ENCODE results near the gene ELP2. TPM values are rescaled to one million over a fixed set of nuclear protein-coding genes. Genes with fewer than 3 reads are reported as not detected.

The ELP2 gene
- total and polyA plus RNA-seq, 9 of the 15 experiments (the other 6 are each of a cell fraction or from before 2014, with no cell fraction given) = 76.8 to 192 (median 140) TPM

DNA sequence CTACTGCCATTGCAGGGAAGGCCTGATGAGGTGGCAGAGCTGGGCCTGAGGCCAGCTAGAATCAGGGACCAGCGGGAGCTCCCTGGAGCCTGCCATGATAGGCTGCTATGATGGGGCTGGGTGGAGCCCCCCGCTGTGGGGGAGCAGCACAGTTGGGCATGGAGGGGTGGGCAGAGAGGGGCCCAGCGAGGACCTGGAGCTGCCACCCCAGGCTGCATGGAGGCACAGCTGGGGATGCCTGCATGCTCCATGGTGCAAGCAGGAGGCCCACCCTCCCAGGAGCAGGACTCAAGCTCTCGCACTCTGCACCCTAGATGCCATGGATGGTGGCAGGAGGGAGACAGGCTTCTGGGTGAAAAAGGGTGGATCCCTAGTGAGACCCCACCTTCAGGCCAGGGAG lies 44.5 kb upstream of the ELP2 start:
- Histone ChIP-seq H3K27me3 (ENCODE audit: control insufficient read depth in 2 of 2, insufficient read depth in 2 of 2, low read length in 2 of 2) (peaks cover 7 to 18% of the 10 kb centered on the region in 2 experiments; a peak in 4 of 5 replicates), H3K9ac (ENCODE audit: insufficient read depth in 1 of 2, low read depth in 2 of 2, low read length in 2 of 2) (no peak overlapping the region; a peak in 1 of 4 replicates), H3K9me3 (replicated peaks; ENCODE audit: control insufficient read depth, insufficient read depth, low read depth, low read length) (no peaks in the 10 kb centered on the region; the same call in 1 of the 2 replicates), H3K4me3 (no peak overlapping the region), H3K4me2 (ENCODE audit: insufficient read depth, low read length) (no peak overlapping the region), H4K20me1 (replicated peaks; ENCODE audit: control insufficient read depth, insufficient read depth, low read length) (no peaks in the 10 kb centered on the region), H3K9me1 (ENCODE audit: control insufficient read depth, insufficient read depth, low read length) (no peaks in the 10 kb centered on the region), H2AFZ (ENCODE audit: low read depth, low read length) (no peak overlapping the region), H3K36me3 (ENCODE audit: control insufficient read depth, insufficient read depth, low read length) (no peaks in the 10 kb centered on the region), H3K79me2 (ENCODE audit: control insufficient read depth, insufficient read depth, low read length) (no peaks in the 10 kb centered on the region), H3K27ac (ENCODE audit: extremely low read depth, low read depth, low read length) (no peak overlapping the region), H3K4me1 (replicated peaks in 1 of 2; ENCODE audit: control insufficient read depth in 2 of 2, insufficient read depth in 2 of 2, low read length in 2 of 2) (peaks cover 0 to 8% of the 10 kb centered on the region in 2 experiments; a peak in 1 of 5 replicates)
- TF ChIP-seq FOXK2 (conservative IDR thresholded peaks at IDR 0.05 in 1 of 2, IDR thresholded peaks at IDR 0.05 in 1 of 2; ENCODE audit: low read depth in 2 of 2) = no peak
- no peak for TF ChIP-seq RCOR1 (IDR thresholded peaks at IDR 0.05; ENCODE audit: borderline replicate concordance in 1 of 2, low read depth in 2 of 2, low read length in 2 of 2)
- TF ChIP-seq, protein P1, sequence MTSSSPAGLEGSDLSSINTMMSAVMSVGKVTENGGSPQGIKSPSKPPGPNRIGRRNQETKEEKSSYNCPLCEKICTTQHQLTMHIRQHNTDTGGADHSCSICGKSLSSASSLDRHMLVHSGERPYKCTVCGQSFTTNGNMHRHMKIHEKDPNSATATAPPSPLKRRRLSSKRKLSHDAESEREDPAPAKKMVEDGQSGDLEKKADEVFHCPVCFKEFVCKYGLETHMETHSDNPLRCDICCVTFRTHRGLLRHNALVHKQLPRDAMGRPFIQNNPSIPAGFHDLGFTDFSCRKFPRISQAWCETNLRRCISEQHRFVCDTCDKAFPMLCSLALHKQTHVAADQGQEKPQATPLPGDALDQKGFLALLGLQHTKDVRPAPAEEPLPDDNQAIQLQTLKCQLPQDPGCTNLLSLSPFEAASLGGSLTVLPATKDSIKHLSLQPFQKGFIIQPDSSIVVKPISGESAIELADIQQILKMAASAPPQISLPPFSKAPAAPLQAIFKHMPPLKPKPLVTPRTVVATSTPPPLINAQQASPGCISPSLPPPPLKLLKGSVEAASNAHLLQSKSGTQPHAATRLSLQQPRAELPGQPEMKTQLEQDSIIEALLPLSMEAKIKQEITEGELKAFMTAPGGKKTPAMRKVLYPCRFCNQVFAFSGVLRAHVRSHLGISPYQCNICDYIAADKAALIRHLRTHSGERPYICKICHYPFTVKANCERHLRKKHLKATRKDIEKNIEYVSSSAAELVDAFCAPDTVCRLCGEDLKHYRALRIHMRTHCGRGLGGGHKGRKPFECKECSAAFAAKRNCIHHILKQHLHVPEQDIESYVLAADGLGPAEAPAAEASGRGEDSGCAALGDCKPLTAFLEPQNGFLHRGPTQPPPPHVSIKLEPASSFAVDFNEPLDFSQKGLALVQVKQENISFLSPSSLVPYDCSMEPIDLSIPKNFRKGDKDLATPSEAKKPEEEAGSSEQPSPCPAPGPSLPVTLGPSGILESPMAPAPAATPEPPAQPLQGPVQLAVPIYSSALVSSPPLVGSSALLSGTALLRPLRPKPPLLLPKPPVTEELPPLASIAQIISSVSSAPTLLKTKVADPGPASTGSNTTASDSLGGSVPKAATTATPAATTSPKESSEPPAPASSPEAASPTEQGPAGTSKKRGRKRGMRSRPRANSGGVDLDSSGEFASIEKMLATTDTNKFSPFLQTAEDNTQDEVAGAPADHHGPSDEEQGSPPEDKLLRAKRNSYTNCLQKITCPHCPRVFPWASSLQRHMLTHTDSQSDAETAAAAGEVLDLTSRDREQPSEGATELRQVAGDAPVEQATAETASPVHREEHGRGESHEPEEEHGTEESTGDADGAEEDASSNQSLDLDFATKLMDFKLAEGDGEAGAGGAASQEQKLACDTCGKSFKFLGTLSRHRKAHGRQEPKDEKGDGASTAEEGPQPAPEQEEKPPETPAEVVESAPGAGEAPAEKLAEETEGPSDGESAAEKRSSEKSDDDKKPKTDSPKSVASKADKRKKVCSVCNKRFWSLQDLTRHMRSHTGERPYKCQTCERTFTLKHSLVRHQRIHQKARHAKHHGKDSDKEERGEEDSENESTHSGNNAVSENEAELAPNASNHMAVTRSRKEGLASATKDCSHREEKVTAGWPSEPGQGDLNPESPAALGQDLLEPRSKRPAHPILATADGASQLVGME (CRISPR knock-in tag; IDR thresholded peaks at IDR 0.05) = no peak
- TF ChIP-seq SUPT5H (IDR thresholded peaks at IDR 0.05) = no peak
- TF ChIP-seq WHSC1 (IDR thresholded peaks at IDR 0.05; ENCODE audit: low read length) = no peak
- no peak for TF ChIP-seq ZBTB7A (IDR thresholded peaks at IDR 0.05; ENCODE audit: borderline replicate concordance, control insufficient read depth, low read depth, low read length)
- no peak for TF ChIP-seq ZNF79 (CRISPR knock-in tag; IDR thresholded peaks at IDR 0.05; ENCODE audit: low read depth)
- no peak for TF ChIP-seq NR2C2 (CRISPR knock-in tag; IDR thresholded peaks at IDR 0.05)
- TF ChIP-seq NR2C2 (tag; IDR thresholded peaks at IDR 0.05) = no peak
- TF ChIP-seq SMARCB1 (IDR thresholded peaks at IDR 0.05; ENCODE audit: insufficient read length, low read depth) = no peak
- TF ChIP-seq KDM1A (IDR thresholded peaks at IDR 0.05) = no peak
- TF ChIP-seq POLR2B (IDR thresholded peaks at IDR 0.05; ENCODE audit: low read depth, partially characterized antibody) = no peak
- CTCF ChIA-PET (ENCODE audit: low intra/inter-chr PET ratio) = no interaction called here
- 12% methylated on average over 4 of the region's 4 CpGs for WGBS (ENCODE audit: insufficient coverage, low coverage, missing lambda C conversion rate)
- no peak; the same call in 1 of the 3 replicates for ATAC-seq
- no peak for DNase-seq (ENCODE audit: extremely low read depth in 1 of 4, low spot score in 3 of 4)
- in situ Hi-C loops (cut with MboI) = loop anchor here (10.0 kb wide), 1 partner anchor 490 kb away; no protein-coding TSS in a partner anchor
- POLR2A ChIA-PET = interaction anchor here (0.5 to 1.7 kb wide), 6 partner anchors 10 to 202 kb away, joined by 3 to 5 read pairs (median 4); no protein-coding TSS in a partner anchor
- FAIRE-seq = no peak
- intact Hi-C loops (cut with micrococcal nuclease) = no loop called here
- no TSS peak for BruUV-seq (replicated peaks)

All from K562 (cell line).